ENCODE results near the gene ANKRD60. TPM values are rescaled to one million over a fixed set of nuclear protein-coding genes. Genes with fewer than 3 reads are reported as not detected.

Gene ANKRD60
- total RNA-seq, 1 experiment from 2014 or later: not detected

- no peaks in the 10 kb centered on the region for H3K27me3 ChIP-seq (ENCODE audit: insufficient read depth, low read length)
- no peak overlapping the region for H3K18ac ChIP-seq (ENCODE audit: insufficient read length, low read depth, low read length)
- H3K14ac ChIP-seq (ENCODE audit: insufficient read depth, low read length): no peak overlapping the region
- no peak overlapping the region for H3K4me2 ChIP-seq (ENCODE audit: insufficient read depth, insufficient read length, low read length)
- no peak overlapping the region for H2BK12ac ChIP-seq (ENCODE audit: insufficient read length, low read depth, low read length)
- H3K27ac ChIP-seq (ENCODE audit: insufficient read length, low read depth, low read length): no peak overlapping the region
- H2BK5ac ChIP-seq (ENCODE audit: insufficient read length, low read length): no peak overlapping the region
- no peaks in the 10 kb centered on the region for H3K23me2 ChIP-seq (ENCODE audit: insufficient read length, low read depth, low read length, poor library complexity, severe bottlenecking)
- H3K23ac ChIP-seq (ENCODE audit: insufficient read length, low read depth, low read length): no peak overlapping the region
- Mint-ChIP-seq H3K4me1 (no peaks in the 10 kb centered on the region), H3K9me3 (peaks cover 11 to 13% of the 10 kb centered on the region in 2 experiments), H3K27ac (no peak overlapping the region), H3K27me3 (ENCODE audit: low read depth) (peaks cover 47% of the 10 kb centered on the region), H3K4me3 (no peak overlapping the region), H3K36me3 (ENCODE audit: insufficient read depth in 1 of 3, low read depth in 3 of 3) (peaks cover 7 to 10% (median 8%) of the 10 kb centered on the region in 3 experiments)
- H3K4ac ChIP-seq (ENCODE audit: low read depth, low read length): no peak overlapping the region
- no peak overlapping the region for H4K91ac ChIP-seq (ENCODE audit: insufficient read length, low read depth, low read length)
- no peak overlapping the region for H2AK5ac ChIP-seq (ENCODE audit: insufficient read length, low read length)
- H3K4me1 ChIP-seq (ENCODE audit: insufficient read depth, low read length): no peaks in the 10 kb centered on the region
- no peak overlapping the region for H3K56ac ChIP-seq (ENCODE audit: insufficient read length, low read depth, low read length)
- no peak overlapping the region for H2AFZ ChIP-seq (ENCODE audit: low read length)
- H4K8ac ChIP-seq (replicated peaks; ENCODE audit: insufficient read length, low read depth, low read length): no peak overlapping the region
- no peak overlapping the region for H2BK15ac ChIP-seq (ENCODE audit: low read depth, low read length)
- no peak overlapping the region for H3T11ph ChIP-seq (ENCODE audit: low read length)
- TF ChIP-seq CTCF (conservative IDR thresholded peaks at IDR 0.05): no peak
- DNase-seq: no peak
- H2BK120ac ChIP-seq (ENCODE audit: low read depth, low read length, poor library complexity, severe bottlenecking): no peak overlapping the region
- no peaks in the 10 kb centered on the region for H3K79me2 ChIP-seq (ENCODE audit: insufficient read depth, low read length)
- no peak overlapping the region for H4K5ac ChIP-seq (ENCODE audit: insufficient read length, low read depth, low read length)
- H3K9ac ChIP-seq (ENCODE audit: extremely low read depth, insufficient read length, low read length): no peak overlapping the region
- no peaks in the 10 kb centered on the region for H3K9me3 ChIP-seq (ENCODE audit: control insufficient read depth, low read depth, low read length)
- WGBS (ENCODE audit: extremely low coverage, insufficient read length, low lambda C conversion rate): no CpG with 5 or more reads among the region's 4 CpGs
- H2BK20ac ChIP-seq (ENCODE audit: low read depth, low read length, poor library complexity, severe bottlenecking): no peak overlapping the region
- no peaks in the 10 kb centered on the region for H3K79me1 ChIP-seq (ENCODE audit: insufficient read depth, low read depth, low read length, poor library complexity, severe bottlenecking)
- H4K20me1 ChIP-seq (ENCODE audit: control insufficient read depth, insufficient read depth, insufficient read length): no peaks in the 10 kb centered on the region
Measured at GRCh38 chr20:58219342-58219700, 9.1 kb downstream of the ANKRD60 start.
